ENCODE measurements around the gene APOBEC4. TPM values are rescaled to one million over a fixed set of nuclear protein-coding genes. Genes with fewer than 3 reads are reported as not detected.

APOBEC4 gene
- polyA plus RNA-seq, 1 donor from 2014 or later = not detected

DNA sequence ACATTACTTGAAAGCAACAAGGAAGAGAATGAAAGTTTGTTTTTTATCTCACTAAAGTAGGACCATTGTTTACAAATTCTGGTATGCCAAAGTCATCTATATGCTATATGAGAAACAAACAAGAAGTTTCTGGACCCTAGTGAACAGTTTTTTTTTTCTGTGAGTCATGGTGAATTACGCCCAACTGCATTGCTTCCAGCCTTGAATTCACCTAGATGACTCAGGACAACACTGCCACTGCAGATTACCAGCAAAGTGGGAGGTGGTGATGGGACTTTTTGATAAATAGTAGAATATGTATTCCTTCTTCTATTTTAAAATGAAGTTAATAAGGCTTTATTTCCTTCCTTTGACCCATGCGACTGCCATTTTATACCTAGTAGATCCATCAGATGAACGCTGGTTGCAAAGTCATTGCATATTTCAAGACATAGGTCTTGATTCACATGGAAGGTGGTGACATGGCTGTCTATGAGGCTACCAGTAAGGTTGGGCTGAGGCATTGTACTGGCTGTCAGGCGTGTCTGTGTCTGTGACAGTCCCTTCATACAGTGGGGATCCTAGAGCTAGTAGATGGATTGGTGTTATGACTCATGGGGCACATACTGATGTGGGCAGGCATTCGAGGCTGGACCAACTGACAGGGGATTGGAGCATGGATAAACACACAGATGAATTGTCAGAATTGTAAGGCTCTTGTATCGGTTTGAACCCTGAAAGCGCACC, 49.1 kb upstream of the APOBEC4 start:
- no peaks in the 10 kb centered on the region for H3K36me3 ChIP-seq (ENCODE audit: insufficient read depth, low read length)
- H3K27me3 ChIP-seq (ENCODE audit: insufficient read depth, low read depth, low read length) = no peaks in the 10 kb centered on the region
- no peaks in the 10 kb centered on the region for H3K9me2 ChIP-seq (ENCODE audit: insufficient read depth, low read length)
- H3F3A ChIP-seq (ENCODE audit: insufficient read depth, low read length, poor library complexity, severe bottlenecking) = no peaks in the 10 kb centered on the region
- H3K79me2 ChIP-seq (replicated peaks; ENCODE audit: insufficient read depth, low read length) = no peaks in the 10 kb centered on the region
- no peak overlapping the region for H3K4me2 ChIP-seq (ENCODE audit: low read length)
- no peaks in the 10 kb centered on the region for H4K20me1 ChIP-seq (ENCODE audit: insufficient read depth)
- no peak overlapping the region for H2AFZ ChIP-seq (ENCODE audit: low read depth, low read length)
- TF ChIP-seq, protein P1, sequence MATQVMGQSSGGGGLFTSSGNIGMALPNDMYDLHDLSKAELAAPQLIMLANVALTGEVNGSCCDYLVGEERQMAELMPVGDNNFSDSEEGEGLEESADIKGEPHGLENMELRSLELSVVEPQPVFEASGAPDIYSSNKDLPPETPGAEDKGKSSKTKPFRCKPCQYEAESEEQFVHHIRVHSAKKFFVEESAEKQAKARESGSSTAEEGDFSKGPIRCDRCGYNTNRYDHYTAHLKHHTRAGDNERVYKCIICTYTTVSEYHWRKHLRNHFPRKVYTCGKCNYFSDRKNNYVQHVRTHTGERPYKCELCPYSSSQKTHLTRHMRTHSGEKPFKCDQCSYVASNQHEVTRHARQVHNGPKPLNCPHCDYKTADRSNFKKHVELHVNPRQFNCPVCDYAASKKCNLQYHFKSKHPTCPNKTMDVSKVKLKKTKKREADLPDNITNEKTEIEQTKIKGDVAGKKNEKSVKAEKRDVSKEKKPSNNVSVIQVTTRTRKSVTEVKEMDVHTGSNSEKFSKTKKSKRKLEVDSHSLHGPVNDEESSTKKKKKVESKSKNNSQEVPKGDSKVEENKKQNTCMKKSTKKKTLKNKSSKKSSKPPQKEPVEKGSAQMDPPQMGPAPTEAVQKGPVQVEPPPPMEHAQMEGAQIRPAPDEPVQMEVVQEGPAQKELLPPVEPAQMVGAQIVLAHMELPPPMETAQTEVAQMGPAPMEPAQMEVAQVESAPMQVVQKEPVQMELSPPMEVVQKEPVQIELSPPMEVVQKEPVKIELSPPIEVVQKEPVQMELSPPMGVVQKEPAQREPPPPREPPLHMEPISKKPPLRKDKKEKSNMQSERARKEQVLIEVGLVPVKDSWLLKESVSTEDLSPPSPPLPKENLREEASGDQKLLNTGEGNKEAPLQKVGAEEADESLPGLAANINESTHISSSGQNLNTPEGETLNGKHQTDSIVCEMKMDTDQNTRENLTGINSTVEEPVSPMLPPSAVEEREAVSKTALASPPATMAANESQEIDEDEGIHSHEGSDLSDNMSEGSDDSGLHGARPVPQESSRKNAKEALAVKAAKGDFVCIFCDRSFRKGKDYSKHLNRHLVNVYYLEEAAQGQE (IDR thresholded peaks at IDR 0.05; ENCODE audit: borderline replicate concordance) = no peak
- TF ChIP-seq, protein P2, sequence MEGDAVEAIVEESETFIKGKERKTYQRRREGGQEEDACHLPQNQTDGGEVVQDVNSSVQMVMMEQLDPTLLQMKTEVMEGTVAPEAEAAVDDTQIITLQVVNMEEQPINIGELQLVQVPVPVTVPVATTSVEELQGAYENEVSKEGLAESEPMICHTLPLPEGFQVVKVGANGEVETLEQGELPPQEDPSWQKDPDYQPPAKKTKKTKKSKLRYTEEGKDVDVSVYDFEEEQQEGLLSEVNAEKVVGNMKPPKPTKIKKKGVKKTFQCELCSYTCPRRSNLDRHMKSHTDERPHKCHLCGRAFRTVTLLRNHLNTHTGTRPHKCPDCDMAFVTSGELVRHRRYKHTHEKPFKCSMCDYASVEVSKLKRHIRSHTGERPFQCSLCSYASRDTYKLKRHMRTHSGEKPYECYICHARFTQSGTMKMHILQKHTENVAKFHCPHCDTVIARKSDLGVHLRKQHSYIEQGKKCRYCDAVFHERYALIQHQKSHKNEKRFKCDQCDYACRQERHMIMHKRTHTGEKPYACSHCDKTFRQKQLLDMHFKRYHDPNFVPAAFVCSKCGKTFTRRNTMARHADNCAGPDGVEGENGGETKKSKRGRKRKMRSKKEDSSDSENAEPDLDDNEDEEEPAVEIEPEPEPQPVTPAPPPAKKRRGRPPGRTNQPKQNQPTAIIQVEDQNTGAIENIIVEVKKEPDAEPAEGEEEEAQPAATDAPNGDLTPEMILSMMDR (IDR thresholded peaks at IDR 0.05; ENCODE audit: poor library complexity, severe bottlenecking) = no peak
- TF ChIP-seq EP300 (conservative IDR thresholded peaks at IDR 0.05; ENCODE audit: poor library complexity, severe bottlenecking) = no peak
- no peak for TF ChIP-seq RAD21 (conservative IDR thresholded peaks at IDR 0.05)
- TF ChIP-seq SMC3 (conservative IDR thresholded peaks at IDR 0.05; ENCODE audit: poor library complexity) = no peak
- no peak for TF ChIP-seq MXI1 (conservative IDR thresholded peaks at IDR 0.05; ENCODE audit: poor library complexity, severe bottlenecking)
- TF ChIP-seq EZH2 (IDR thresholded peaks at IDR 0.05; ENCODE audit: borderline replicate concordance, insufficient read depth, low read length, poor library complexity, severe bottlenecking) = no peak
- no peak for TF ChIP-seq POLR2AphosphoS5 (IDR thresholded peaks at IDR 0.05)
- TF ChIP-seq TAF1 (IDR thresholded peaks at IDR 0.05; ENCODE audit: low read depth) = no peak
- H3K4me3 ChIP-seq (ENCODE audit: low read length) = no peak overlapping the region
- H3K9me3 ChIP-seq (ENCODE audit: low read length) = no peaks in the 10 kb centered on the region
- H3K9ac ChIP-seq (ENCODE audit: low read length) = no peak overlapping the region
- H3K27ac ChIP-seq (ENCODE audit: low read length) = no peak overlapping the region

DNA sequence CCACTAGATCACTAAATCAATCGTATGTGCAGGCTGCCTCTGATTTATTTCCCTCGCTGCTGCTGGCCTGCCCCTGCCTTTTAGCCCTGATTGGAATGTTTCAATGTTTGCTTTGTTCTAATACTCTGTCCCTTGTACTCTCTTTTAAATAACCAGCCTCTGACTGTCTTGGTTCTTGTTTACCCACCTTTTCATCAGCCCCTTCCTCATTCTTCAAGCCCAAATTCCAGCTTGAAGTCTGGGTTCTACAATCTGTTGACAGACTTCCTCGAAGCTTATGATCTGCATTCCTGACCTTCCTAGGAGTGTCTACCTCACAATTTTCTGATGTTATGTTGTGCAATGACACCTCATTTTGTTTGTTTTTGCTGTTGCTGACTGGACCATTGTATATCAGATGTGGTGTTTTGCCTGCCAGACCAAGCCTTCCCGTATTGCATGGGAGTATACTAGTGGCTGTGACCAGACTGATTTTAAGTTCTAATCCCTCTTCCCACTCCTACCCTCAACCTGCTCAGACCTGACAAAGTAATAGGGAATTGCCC, 46.6 kb upstream of the APOBEC4 start:
- Histone ChIP-seq H3K9me3 (ENCODE audit: low read length) (no peaks in the 10 kb centered on the region), H2AFZ (ENCODE audit: low read depth, low read length) (no peak overlapping the region), H3F3A (ENCODE audit: insufficient read depth, low read length, poor library complexity, severe bottlenecking) (no peaks in the 10 kb centered on the region), H3K4me3 (ENCODE audit: low read length) (no peak overlapping the region), H3K9me2 (ENCODE audit: insufficient read depth, low read length) (no peaks in the 10 kb centered on the region), H3K27me3 (ENCODE audit: insufficient read depth, low read depth, low read length) (no peaks in the 10 kb centered on the region), H3K9ac (ENCODE audit: low read length) (no peak overlapping the region), H3K27ac (ENCODE audit: low read length) (no peak overlapping the region), H3K36me3 (ENCODE audit: insufficient read depth, low read length) (no peaks in the 10 kb centered on the region), H3K4me2 (ENCODE audit: low read length) (no peak overlapping the region), H3K79me2 (replicated peaks; ENCODE audit: insufficient read depth, low read length) (no peaks in the 10 kb centered on the region), H4K20me1 (ENCODE audit: insufficient read depth) (no peaks in the 10 kb centered on the region)
- TF ChIP-seq, protein P2 (IDR thresholded peaks at IDR 0.05; ENCODE audit: poor library complexity, severe bottlenecking) = no peak
- TF ChIP-seq EP300 (conservative IDR thresholded peaks at IDR 0.05; ENCODE audit: poor library complexity, severe bottlenecking) (no peak), TAF1 (IDR thresholded peaks at IDR 0.05; ENCODE audit: low read depth) (no peak), EZH2 (IDR thresholded peaks at IDR 0.05; ENCODE audit: borderline replicate concordance, insufficient read depth, low read length, poor library complexity, severe bottlenecking) (no peak), SMC3 (conservative IDR thresholded peaks at IDR 0.05; ENCODE audit: poor library complexity) (no peak), POLR2AphosphoS5 (IDR thresholded peaks at IDR 0.05) (no peak), RAD21 (conservative IDR thresholded peaks at IDR 0.05) (no peak), MXI1 (conservative IDR thresholded peaks at IDR 0.05; ENCODE audit: poor library complexity, severe bottlenecking) (no peak)
- TF ChIP-seq, protein P1 (IDR thresholded peaks at IDR 0.05; ENCODE audit: borderline replicate concordance) = no peak

Measured in neural cell (in vitro differentiated cells).